Effector memory CD4-positive, alpha-beta T cell (primary cell): ENCODE results near the gene CHCHD5.
"Not testable (repeated sequence)": the region's sequence is repeated elsewhere in the genome, so short reads cannot be mapped to it uniquely, and the experiment has no call there.

Source experiments
- DNase-seq, 3 donors: peaks; one replicate each; pipeline ENCODE4 v3.0.0-alpha.2; 2020
- H3K27ac ChIP-seq: 2 replicates; pipeline ENCODE4 v1.7.0; 2013; ENCODE audit warnings: mild to moderate bottlenecking, low read length, moderate library complexity; ENCODE audit not compliant: insufficient read depth, poor library complexity, severe bottlenecking
- H3K27me3 ChIP-seq: replicated peaks from 2 replicates; pipeline ENCODE4 v1.7.0; 2013; ENCODE audit warnings: mild to moderate bottlenecking, low read length; ENCODE audit not compliant: insufficient read depth, control insufficient read depth, poor library complexity, severe bottlenecking
- H3K36me3 ChIP-seq: 2 replicates; pipeline ENCODE4 v1.7.0; 2013; ENCODE audit warnings: mild to moderate bottlenecking, low read length, moderate library complexity; ENCODE audit not compliant: control insufficient read depth, insufficient read depth
- H3K4me1 ChIP-seq: 2 replicates; pipeline ENCODE4 v1.7.0; 2013; ENCODE audit warnings: low read length, mild to moderate bottlenecking; ENCODE audit not compliant: control insufficient read depth, insufficient read depth, poor library complexity, severe bottlenecking
- H3K4me3 ChIP-seq: 2 replicates; pipeline ENCODE4 v1.7.0; 2013; ENCODE audit warnings: low read length, low read depth, mild to moderate bottlenecking; ENCODE audit not compliant: insufficient read depth, poor library complexity, severe bottlenecking
- H3K9me3 ChIP-seq: 2 replicates; pipeline ENCODE4 v1.7.0; 2013; ENCODE audit warnings: mild to moderate bottlenecking, low read length, moderate library complexity; ENCODE audit not compliant: control insufficient read depth

CHCHD5 gene

DNA sequence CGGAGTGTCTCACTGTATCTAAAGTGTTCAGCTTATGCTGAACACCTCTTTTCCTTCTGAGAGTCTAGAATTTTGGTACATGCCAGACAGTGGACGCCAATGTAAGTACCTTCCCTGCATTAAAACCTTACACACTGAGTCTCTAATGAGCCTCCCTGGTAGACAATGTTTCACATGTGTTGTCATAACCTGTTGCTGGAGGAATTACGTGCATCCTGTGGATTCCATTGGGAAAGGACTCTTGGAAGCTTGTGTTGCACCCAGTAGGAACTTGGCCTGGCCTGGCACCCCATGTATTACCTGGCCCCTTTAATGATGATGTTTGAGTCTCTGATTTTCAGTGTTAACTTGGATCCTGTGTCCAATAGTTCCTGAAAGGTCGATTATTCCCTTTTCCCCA lies 20.5 kb downstream of the CHCHD5 start:
- H3K4me1 ChIP-seq, result peaks cover under 1% of the 10 kb centered on the region
- H3K9me3 ChIP-seq, result no peaks in the 10 kb centered on the region
- H3K36me3 ChIP-seq, result no peaks in the 10 kb centered on the region
- no peak for DNase-seq
- no peak overlapping the region for H3K27ac ChIP-seq
- H3K4me3 ChIP-seq, result no peak overlapping the region
- no peaks in the 10 kb centered on the region for H3K27me3 ChIP-seq

DNA sequence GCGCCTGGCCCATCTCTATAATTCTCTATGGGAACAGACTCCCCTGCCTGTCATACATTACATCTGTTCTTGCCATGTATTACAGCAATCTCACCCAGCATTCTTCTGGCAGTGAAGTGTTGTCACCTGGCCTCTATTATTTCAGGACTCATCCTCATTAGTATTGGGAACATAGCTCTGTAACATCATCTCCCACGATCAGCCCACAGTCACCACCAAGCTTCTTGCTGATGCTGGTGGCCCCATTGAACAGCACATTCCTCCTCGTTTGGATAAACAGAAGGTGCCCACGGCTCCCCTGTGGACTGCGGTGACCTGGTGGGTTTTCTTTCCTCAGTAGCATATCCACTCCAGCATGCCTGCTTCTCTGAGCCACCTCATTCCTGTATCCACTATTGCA lies 21.5 kb downstream of the CHCHD5 start:
- no peaks in the 10 kb centered on the region for H3K27me3 ChIP-seq
- no peaks in the 10 kb centered on the region for H3K4me1 ChIP-seq
- no peaks in the 10 kb centered on the region for H3K36me3 ChIP-seq
- no peak overlapping the region for H3K4me3 ChIP-seq
- no peak for DNase-seq
- no peak overlapping the region for H3K27ac ChIP-seq
- no peaks in the 10 kb centered on the region for H3K9me3 ChIP-seq

DNA sequence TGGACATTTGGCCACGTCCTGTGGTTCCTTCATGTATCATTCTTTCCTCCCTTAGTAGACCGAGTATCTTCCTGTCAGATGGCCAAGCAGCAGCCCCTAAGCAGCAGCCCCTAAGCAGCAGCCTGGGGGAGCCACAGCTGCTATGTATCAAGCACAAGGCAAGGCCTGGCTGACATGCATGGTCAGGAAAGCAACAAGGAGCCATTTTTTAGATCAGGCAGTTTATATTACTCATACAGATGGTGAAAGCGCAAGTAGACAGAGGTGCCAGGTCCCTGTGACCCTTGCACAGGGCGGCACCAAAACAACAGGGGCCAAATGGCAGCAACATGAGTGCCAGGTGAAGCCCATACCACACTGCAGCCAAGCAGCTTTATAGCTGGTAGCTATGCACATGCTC lies 22.1 kb downstream of the CHCHD5 start:
- H3K27me3 ChIP-seq, result no peaks in the 10 kb centered on the region
- H3K4me3 ChIP-seq, result no peak overlapping the region
- H3K4me1 ChIP-seq, result no peaks in the 10 kb centered on the region
- no peaks in the 10 kb centered on the region for H3K36me3 ChIP-seq
- H3K27ac ChIP-seq, result no peak overlapping the region
- no peak for DNase-seq
- H3K9me3 ChIP-seq, result no peaks in the 10 kb centered on the region

DNA sequence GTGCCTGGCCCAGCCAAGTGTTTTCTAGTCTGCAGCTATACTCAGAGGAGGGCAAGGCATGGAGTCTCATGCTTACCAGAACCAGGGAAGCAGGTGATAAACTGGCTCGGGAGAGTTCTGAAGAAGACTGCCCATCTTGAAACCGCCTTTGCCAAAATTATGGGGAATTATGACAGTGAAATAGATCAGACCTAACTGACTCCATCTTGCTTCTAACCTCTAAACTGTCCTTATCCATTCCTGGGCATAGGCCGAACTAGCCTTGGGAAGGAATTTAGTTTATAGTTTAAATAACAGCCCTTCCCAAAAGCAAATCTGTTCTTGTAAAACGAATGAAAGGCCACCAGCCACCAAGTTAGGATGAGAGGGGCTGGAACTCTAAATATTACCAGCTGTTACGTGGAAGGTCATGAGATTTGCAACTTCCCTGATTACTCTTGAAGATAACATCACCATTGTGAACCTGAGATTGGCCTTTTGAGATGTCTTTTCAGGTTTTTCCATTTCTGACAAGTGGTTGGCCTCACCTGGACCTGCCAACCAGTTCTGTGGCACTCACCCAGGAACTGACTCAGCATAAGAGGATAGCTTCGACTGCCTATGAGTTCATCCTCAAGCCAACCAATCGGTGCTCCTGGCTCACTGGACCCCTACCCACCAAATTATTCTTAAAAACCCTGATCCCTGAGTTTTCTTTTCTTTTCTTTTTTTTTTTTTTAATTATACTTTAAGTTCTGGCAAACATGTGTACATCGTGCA lies 23.4 kb downstream of the CHCHD5 start:
- Histone ChIP-seq H3K27me3 (no peaks in the 10 kb centered on the region), H3K36me3 (no peaks in the 10 kb centered on the region), H3K4me1 (no peaks in the 10 kb centered on the region), H3K9me3 (no peaks in the 10 kb centered on the region), H3K27ac (no peak overlapping the region), H3K4me3 (no peak overlapping the region)
- no peak for DNase-seq

- DNase-seq, H3K9me3 ChIP-seq, H3K36me3 ChIP-seq, H3K27ac ChIP-seq, H3K27me3 ChIP-seq, H3K4me3 ChIP-seq, H3K4me1 ChIP-seq: not testable (repeated sequence)
Measured at GRCh38 chr2:112609320-112609719, 24.9 kb downstream of the CHCHD5 start.

- DNase-seq, result not testable (repeated sequence)
Measured at GRCh38 chr2:112612283-112612682, 27.9 kb downstream of the CHCHD5 start.

GRCh38 chr2:112614201-112614840 lies 29.9 kb downstream of the CHCHD5 start:
- H3K4me3 ChIP-seq, result no peak overlapping the region
- no peaks in the 10 kb centered on the region for H3K9me3 ChIP-seq
- H3K4me1 ChIP-seq, result no peaks in the 10 kb centered on the region
- H3K36me3 ChIP-seq, result no peaks in the 10 kb centered on the region
- no peak for DNase-seq
- H3K27ac ChIP-seq, result no peak overlapping the region
- H3K27me3 ChIP-seq, result no peaks in the 10 kb centered on the region

More at GRCh38 chr2:112612283-112612682, 27.9 kb downstream of the CHCHD5 start:
- not testable (repeated sequence) for H3K9me3 ChIP-seq, H3K27ac ChIP-seq, H3K27me3 ChIP-seq, H3K4me3 ChIP-seq, H3K36me3 ChIP-seq, H3K4me1 ChIP-seq

DNA sequence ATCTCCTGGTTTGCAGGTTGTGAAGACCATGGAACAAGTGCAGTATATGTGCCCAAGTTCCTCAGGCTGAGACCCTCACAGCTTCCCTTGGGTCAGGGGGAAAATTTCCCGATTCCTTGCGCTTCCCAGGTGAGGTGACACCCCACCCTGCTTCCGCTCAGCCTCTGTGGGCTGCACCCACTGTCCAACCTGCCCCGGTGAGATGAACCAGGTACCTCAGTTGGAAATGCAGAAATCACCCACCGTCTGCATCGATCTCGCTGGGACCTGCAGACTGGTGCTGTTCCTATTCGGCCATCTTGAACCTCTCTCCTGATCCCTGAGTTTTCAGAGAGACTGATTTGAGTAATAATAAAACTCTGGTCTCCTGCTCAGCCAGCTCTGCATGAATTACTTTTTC lies 30.6 kb downstream of the CHCHD5 start:
- Histone ChIP-seq H3K9me3 (no peaks in the 10 kb centered on the region), H3K4me3 (no peak overlapping the region), H3K36me3 (no peaks in the 10 kb centered on the region), H3K27me3 (no peaks in the 10 kb centered on the region), H3K4me1 (no peaks in the 10 kb centered on the region), H3K27ac (no peak overlapping the region)
- no peak for DNase-seq

GRCh38 chr2:112615798-112616197 lies 31.4 kb downstream of the CHCHD5 start:
- not testable (repeated sequence) for H3K27ac ChIP-seq, H3K36me3 ChIP-seq, DNase-seq, H3K4me3 ChIP-seq, H3K9me3 ChIP-seq, H3K27me3 ChIP-seq, H3K4me1 ChIP-seq

DNA sequence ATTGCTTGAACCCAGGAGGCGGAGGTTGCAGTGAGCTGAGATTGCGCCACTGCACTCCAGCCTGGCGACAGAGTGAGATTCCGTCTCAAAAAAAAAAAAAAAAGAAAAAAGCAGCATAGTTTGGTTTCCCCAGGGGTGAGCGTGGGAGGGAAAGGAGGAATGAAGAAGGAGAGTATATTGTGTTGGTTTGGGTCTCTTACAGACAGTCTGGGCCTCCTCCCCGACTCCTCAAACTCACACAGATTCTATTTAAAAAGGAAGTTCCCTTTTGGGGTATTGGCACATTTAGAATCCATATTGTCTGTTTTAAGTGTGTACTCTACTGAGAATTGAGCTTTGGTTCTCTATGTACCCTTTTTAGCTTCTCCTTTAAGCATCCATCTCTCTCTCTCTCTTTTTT lies 34.0 kb downstream of the CHCHD5 start:
- no peak overlapping the region for H3K4me3 ChIP-seq
- H3K4me1 ChIP-seq, result no peaks in the 10 kb centered on the region
- no peaks in the 10 kb centered on the region for H3K27me3 ChIP-seq
- H3K9me3 ChIP-seq, result no peaks in the 10 kb centered on the region
- H3K36me3 ChIP-seq, result no peaks in the 10 kb centered on the region
- DNase-seq, result no peak
- no peak overlapping the region for H3K27ac ChIP-seq
